GM19025 (cell line): ENCODE data around the gene SMG7.

ENCODE experiments used
- ATAC-seq: cut with Tn5 transposase; IDR thresholded peaks from one replicate; pipeline ENCODE4 v1.9.1; 2021; ENCODE audit warnings: mild to moderate bottlenecking, low read depth, moderate library complexity; ENCODE audit not compliant: unreplicated experiment

The SMG7 gene

DNA sequence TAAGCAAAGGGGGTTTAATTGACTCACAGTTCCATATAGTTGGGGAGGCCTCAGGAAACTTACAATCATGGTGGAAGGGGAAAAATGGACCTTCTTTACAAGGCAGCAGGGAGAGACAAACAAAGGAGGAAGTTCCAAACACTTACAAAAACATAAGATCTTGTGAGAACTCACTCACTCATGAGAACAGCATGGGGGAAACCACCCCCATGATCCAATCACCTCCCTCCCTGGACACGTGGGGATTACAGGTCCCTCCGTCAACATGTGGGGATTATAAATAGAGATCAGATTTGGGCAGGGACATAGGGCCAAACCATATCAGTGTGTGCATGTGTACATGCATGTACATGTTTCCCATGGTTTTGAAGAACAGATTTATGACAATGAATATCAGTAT lies 5.5 kb upstream of the SMG7 start:
- ATAC-seq = no peak

- no peak for ATAC-seq
Measured at GRCh38 chr1:183467687-183468086, 4.6 kb upstream of the SMG7 start.

DNA sequence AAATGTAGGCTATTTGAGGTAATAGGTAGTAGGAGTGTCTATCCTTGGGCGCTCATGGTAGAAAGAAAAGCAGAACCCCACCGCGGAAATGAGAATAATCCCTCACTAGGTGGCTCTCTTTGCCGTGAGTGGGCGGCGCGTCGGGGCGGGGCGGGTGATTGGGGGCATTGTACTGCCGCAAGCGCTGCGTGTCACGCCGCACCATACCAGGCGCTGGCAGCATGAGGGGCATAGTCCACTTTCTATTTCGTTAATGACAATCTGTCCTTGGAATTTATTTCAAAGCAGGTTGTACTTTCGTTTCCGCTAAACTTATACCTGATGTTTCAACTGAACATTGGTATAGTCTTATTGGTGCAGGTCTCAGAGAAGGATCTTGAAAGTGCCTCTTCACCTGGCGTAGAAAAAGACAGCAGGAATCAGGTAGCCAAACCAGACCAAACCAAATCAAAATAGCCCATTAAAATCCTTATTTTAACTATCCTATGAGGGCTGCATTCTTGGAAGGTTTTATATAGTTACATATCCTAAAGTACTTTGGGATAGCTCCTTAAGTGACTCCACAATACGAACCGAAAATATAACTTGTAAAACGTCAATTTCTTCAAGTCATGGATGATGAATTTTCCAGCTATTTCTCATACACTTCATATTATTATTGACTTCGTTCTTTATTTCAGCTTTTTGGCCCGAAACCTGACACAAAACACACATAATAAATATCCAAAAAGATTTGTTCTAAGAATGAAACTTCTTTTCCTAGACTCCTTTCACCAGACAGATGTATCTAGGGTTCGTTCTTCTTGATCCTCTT lies 1.9 kb upstream of the SMG7 start:
- ATAC-seq = peak; percentile 36

DNA sequence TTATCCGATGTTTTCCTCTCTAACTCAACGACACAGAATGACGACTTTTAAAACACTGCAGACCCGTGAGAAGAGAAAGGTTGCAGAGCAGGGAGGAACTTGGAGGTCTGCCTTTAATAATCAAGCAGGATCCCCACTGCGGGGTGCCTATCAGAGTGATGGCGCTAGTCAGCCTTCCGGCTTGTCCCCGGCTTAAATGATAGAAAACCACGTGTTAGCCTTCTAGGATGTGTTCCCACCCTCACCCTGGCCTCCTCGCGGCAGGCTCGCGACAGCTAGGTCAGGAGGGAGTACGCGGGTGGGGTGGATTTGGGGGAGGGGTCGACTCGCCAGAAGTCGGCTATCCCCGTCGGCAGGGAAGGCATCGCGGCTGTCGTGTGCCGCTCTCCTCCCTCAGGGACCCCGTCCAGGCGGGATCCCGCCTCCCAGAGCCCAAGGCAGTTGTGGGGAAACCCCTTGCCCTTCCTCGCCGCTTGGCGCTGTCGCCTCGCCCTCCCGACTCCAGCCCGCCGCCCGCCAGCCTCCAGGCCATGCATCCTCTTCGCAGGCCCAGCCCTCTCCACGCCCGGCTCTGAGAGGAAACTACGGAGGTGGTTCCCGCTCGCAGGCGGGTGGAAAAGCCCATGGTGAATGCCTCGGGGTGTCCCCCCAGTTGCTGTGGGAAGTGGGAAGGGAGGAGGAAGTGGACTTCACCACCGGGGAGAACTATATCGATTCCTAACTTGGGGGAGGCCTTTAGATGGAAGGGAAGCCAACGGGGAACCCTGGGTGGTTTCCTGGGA lies 1.1 kb upstream of the SMG7 start:
- peak; percentile 22 for ATAC-seq

- ATAC-seq = peak; percentile 38
Measured at GRCh38 chr1:183471743-183472487, 384 bp upstream of the SMG7 start.

DNA sequence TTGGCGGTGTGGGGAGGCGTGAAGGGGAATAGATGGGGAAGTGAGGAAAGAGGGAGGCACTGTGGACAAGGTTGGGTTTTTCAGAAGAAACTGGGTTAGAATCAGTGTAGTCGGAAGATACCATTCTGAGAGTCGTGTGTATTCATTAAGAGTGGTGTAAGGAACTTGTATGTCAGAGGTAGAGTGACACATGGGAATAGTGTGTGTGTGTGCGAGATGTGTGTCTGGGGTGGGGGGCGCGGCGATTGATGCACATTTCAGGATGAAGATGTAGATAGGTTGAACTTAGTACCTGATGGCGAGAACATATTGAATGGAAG lies 878 bp downstream of the SMG7 start:
- ATAC-seq = no peak

DNA sequence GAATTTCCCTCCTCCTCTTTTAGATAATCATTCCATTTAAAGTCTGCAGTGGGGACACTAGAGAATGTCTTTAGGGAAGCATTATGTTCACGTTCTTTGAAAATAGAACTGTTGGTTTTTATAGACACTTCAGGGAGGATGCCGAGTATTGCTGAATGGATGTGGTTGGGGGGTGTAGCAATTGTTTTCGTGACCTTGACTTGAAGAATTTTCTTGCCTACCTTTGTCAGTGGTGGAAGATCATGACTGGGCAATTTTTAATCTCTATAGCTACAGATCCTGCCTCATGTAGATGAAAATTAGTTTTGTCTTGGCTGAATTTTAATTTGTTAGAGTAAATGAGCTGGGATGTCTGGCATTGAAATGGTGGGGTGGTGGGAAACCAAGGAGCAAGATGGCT lies 3.8 kb downstream of the SMG7 start:
- ATAC-seq = no peak

DNA sequence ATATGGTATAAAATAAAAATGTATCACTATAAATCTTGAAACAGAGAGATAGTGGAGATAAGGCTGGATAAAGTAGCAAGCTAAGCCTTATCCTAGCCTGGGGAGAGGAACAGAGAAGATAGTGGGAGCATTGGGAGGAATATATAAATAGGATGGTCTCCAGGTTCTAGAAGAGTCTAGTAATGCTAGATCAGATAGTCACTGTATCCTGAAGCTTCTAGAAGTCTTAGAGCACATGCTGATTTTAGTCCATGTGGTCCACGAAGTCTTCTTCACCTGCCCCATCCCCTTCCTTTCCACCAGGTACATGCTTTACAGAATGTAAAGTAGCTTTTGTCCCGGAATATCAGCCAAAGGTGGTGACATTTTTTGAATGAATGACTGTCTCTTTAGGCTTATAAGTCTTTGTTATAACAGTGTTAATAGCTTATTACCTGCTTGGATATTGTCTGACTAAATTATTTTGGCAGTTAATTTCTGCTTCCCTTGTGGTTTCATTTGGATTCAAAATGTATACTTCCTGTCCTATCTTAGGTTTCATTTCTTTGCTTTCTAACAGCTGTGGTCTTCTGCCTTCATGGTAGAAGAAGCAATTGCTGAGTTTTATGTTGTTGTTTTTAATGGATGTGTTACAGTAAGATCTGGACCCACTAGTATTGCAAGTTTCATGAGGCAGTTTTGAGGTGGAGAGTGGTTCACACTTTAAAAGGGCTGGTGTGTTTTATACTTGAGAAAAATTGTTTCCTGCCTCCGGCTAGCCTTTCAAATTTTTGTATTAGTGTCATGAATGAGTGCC lies 5.9 kb downstream of the SMG7 start:
- ATAC-seq = no peak

DNA sequence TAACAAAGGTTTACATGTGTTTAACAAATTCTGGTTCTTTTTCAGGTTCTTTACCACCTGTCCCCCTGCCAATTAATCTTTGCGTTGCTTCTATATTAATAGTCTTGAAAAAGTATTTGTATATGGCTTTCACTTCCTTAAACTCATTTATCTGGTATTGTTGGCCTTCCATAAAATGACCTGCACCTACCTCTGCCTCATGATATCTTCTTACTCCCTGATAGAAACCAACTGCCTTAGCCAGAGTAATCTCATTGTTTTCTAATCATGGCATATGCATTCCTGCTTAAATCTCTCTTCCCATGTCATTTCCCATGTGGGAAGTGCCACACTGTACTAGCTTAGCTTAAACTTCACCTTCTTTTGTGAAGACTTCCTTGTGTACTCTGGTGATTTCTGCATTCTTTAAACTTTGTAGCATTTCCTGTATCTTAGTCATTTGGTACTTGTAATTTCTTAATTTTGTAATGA lies 8.7 kb downstream of the SMG7 start:
- no peak for ATAC-seq

- ATAC-seq = no peak
Measured at GRCh38 chr1:183483224-183483623, 10.9 kb downstream of the SMG7 start.

GRCh38 chr1:183484254-183484653 lies 12.0 kb downstream of the SMG7 start:
- no peak for ATAC-seq

DNA sequence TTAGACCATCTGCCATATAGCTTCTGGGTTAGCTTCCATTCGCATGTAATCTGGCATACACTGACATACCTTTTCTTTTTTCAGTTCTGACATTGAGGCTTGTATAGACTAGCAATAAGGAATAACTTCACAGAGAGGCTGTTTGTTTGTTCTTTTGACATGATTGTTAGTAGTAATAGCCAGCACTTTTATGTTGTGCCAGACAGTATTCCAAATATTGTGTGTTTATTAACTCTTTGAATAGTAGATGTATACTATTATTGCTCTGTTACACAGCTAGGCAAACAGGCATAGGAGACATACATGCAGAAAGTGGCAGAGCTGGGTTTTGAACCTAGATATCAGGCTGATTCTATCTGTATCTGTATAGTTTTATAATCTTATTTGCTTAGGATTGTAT lies 12.6 kb downstream of the SMG7 start:
- ATAC-seq = no peak

GRCh38 chr1:183487674-183488442 lies 15.6 kb downstream of the SMG7 start:
- ATAC-seq = no peak

GRCh38 chr1:183490932-183491331 lies 18.6 kb downstream of the SMG7 start:
- no peak for ATAC-seq

DNA sequence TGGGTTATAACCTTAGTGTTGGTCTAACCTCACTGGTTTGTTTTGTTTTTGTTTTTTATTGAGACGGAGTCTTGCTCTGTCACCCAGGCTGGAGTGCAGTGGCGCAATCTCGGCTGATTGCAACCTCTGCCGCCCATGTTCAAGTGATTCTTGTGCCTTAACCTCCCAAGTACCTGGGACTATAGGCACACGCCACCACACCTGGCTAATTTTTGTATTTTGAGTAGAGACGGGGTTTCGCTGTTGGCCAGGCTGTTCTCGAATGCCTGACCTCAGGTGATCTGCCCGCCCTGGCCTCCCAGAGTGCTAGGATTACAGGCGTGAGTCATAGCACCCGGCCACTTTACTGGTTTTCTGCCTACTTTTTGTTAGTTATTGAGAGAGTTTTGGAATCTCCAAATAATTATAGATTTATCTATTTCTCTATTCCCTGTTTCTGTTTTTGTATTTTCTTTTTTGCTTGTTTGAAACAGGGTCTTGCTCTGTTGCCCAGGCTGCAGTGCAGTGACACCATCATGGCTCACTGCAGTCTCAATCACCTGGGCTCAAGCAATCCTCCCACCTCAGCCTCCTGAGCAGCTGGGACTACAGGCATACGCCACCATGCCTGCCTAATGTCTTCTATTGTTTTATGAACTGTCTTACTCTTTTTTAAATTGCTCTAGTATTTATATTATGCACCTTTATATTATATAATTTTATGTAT lies 21.4 kb downstream of the SMG7 start:
- no peak for ATAC-seq

DNA sequence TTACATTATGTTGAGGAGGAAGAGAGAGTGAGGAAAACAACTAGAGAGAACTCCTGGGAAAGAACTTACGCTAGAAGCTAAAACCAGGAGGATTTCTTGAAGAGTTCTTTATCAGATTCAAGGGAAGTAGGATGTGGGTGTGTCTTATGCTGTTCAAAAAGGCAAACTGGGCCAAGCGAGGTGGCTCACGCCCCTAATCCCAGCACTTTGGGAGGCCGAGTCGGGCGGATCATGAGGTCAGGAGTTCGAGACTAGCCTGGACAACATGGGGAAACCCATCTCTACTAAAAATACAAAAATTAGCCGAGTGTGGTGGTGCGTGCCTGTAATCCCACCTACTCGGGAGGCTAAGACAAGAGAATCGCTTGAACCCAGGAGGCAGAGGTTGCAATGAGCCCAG lies 23.1 kb downstream of the SMG7 start:
- no peak for ATAC-seq

GRCh38 chr1:183497218-183497617 lies 24.9 kb downstream of the SMG7 start:
- no peak for ATAC-seq

GRCh38 chr1:183498342-183498991 lies 26.2 kb downstream of the SMG7 start:
- ATAC-seq = no peak
